Measurements from ENCODE around the gene DSPP.
"Not testable (repeated sequence)": the region's sequence is repeated elsewhere in the genome, so short reads cannot be mapped to it uniquely, and the experiment has no call there.

Gene DSPP

DNA sequence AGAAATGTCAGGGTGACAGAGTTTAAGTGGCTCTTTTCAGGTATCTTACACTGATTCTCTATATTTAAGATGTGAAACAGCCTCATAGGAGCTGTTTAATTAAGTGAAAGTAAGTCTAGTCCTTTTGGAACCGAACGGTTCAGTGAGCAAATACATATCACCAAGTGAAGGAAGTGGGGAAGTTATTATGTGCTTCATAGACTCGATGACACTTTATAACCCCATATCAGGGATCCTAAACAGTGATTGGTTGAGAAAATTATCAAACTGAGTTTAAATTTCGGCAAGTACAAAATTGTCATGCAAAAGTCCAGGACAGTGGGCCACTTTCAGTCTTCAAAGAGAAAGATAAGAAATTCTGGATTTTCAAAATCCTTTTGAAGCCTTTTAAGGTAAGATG is at the start of gene DSPP:
DSPP (plus strand) TSS at position 301 of the 400 bp plus-strand sequence. CDS start 2,380 bp downstream, outside the sequence.
- DNase-seq (ENCODE audit: low read depth) = no peak

DNA sequence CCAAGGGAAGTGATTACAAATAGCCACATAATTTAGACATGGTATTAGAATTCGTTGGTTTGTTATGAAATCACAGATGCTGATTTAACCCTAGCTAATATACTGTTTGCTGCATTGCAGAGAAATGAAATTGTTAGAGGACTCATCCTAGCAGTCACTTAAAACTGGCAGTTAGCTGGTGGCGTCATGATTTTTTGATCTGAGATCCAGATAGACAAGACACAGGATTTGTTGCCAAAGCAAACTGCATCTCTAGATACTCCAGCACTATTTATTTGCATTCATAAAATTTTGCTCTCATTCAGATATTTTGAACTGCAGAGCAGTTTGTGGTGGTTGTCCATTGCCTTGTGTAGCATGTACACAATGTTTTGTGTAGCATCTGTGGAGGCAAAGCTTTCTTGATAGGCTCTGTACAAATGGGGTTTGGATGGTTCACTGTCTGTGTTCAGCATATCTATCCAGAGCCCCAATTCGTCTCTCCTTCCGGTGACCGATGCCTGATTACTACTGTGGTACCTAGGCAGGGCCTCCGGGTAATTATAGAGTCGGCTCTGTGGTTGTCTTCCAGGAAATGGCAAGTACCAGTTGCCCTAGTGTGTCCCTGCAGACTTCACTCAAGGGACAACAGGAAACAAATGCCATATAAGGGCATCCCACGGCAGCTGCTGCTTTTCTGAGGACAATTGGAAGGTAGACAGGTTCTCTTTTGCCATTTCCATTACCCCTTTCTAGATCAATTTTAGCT is 49.1 kb upstream of the DSPP start:
- no peak for DNase-seq (ENCODE audit: low read depth)

DNA sequence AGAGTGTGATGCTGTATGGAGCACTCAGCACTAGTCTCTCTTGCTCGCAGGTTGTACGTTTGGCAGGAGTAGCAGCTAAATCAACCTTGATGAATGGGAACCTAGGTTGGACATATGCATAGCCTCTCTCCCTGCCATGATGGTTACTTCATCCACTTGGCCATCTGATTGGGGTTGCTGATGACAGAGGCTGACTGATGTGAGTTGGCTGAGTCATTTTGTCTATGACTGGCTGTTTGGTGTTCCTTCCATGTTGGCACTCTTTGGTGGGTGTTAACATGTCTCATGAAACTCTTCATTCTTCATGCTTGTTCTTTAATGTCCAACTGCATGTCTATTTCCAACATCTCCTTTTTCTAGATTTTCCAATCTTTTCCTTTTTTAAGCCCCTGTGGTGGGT is 47.5 kb upstream of the DSPP start:
- no peak for DNase-seq (ENCODE audit: low read depth)

DNA sequence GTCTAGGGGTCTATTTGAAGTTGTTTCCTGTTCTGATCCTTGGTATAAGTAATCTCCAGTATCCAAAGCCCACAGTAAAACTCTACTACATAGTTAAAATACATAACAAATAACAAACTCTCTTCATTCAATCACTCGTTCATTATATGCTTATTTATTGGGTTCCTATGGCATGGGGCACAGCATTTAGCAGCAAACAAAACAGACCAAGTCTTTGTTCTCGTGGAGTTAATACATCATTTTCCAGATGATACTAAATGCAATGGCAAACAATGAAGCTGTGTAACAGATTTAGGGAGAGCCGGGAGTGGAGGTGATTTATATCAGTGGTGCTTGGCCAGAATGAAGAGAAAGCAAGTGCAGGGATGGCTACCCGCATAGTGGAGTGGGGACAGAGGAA is 42.6 kb upstream of the DSPP start:
- no peak for DNase-seq (ENCODE audit: low read depth)

DNA sequence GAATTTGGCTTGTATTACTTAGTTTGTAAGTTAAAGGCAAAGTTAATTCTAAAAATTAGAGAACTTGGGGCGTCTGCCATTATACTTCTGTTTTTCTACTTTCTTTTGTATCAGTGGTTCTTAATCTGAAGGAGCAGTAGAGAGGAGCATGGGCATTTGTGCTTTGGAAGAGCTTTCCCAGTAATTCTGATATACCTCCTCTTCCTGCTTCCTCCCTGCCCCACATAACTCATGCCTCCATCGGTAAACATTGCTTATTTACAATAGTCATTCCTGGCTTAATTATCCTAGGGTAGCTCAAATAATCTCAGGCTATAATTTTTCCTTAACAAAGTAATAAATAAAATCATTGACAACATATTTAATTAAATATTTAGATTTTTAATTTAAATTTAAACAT is 42.1 kb upstream of the DSPP start:
- DNase-seq (ENCODE audit: low read depth) = no peak

DNA sequence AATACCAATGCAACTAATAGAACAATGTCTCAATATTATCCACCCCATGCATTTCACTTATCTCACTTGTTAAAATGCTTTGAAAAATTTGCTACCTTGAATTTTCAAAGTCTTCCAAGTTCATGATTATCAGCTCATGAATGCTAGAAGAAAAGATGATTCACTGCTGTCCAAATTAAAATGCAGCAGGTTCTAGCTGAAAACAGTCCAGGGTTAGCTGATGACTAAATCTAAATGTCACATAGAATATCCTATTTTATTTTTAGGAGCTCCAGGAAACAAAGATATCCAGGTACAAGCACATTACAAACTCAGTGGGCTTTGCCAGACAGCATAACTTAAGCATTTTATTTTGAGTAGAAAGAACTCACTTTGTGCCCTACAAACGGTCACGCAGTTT is 41.1 kb upstream of the DSPP start:
- DNase-seq (ENCODE audit: low read depth) = no peak

DNA sequence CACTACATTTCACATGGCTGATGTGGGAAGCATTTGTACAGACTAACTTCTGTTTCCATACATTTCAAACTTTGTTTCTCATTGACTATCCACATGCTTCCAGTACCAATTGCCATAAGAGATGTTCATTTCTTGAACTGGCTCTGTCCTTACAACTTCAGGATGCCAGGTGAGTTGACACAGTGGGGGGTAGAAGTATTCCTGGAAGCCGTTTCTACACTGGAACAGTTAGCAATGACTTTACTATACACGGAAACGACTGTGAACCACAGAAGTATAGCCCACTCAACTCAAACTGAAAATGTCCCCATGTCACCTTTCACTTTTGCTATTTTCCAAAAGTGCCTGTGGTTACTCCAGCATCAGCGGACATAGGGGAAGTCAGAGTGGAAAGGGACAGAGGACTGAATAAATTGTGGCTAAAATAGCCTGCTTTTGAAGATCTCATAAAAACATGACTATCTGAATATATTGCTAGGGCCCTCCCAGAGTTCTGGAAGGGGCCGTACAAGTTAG is 38.0 kb upstream of the DSPP start:
- no peak for DNase-seq (ENCODE audit: low read depth)

DNA sequence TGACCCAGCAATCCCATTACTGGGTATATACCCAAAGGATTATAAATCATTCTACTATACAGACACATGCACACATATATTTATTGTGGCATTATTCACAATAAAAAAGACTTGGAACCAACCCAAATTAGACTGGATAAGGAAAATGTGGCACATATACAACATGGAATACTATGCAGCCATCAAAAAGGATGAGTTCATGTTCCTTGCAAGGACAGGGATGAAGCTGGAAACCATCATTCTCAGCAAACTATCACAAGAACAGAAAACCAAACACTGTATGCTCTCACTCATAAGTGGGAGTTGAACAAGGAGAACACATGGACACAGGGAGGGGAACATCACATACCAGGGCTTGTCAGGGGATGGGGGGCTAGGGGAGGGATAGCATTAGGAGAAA is 34.0 kb upstream of the DSPP start:
- DNase-seq (ENCODE audit: low read depth) = not testable (repeated sequence)

DNA sequence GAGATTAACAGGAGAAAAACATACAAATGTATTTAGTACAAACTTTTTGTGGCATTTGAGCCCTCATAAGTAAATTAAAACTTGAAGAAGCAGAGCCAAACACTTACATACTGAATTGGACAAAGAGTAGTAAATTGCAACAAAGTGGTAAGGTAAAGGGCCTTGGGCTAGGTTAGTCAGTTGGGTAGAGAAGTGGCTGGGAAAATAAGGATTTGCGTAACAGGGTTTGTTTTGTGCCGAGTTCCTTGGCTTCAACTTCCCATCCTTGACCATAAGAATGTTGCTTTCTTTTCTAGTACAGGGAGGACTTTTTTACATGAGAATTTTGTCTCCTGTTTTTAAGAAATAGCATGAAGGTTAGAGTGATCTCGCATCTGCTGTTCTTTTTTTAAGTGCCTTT is 33.3 kb upstream of the DSPP start:
- no peak for DNase-seq (ENCODE audit: low read depth)

DNA sequence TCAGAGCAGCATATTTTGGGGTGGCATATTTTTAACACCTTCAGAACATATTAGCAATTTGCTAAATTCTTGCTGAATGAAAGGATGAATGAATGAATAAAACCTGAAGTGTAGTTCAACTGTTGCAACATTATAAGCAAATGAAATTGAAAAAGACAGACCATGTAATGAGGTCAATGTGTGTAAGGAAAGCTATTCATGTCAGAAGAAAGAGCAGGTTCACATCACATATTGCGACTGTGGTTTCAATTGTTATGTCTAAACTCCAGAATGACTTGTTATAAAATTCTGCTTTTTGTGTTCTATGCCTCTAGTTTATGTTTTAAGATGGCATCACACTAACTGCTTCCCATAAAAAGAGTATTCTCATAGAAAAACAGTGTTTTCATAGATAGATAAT is 32.9 kb upstream of the DSPP start:
- DNase-seq (ENCODE audit: low read depth) = no peak

DNA sequence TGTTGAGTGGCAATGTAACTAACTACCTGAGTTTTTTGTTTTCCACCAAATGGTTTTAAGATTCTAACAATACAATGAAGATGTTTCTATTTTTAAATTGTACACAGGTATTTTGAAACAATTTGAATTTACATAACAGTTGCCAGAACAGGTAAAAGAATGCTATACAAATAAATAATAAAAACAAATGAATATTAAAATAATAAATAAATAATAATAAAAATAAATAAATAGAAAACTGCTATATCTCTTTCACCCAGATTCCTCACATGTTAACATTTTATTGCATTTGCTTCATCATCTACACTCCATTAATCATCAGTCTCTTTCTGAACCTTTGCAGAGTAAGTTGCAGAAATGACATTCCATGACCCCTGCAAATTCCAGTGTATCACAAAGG is 32.3 kb upstream of the DSPP start:
- no peak for DNase-seq (ENCODE audit: low read depth)

DNA sequence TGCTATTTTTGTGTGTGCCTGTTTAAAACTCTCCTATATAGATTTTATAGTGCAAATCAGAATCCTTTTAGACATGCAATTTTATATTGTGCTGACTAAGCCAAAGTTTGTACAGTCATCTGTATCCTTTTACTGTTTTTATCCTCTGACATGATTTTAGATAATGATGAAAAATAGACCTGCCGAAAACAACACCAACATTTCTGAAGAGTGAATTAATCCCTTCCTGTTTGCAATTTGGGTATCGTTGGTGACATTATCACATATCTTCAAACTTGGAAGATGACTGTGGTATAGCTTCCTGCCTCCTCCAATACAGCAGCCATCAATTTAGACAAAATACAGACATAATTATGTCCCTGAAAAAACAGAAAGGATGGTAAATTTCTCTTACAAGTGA is 28.9 kb upstream of the DSPP start:
- no peak for DNase-seq (ENCODE audit: low read depth)

DNA sequence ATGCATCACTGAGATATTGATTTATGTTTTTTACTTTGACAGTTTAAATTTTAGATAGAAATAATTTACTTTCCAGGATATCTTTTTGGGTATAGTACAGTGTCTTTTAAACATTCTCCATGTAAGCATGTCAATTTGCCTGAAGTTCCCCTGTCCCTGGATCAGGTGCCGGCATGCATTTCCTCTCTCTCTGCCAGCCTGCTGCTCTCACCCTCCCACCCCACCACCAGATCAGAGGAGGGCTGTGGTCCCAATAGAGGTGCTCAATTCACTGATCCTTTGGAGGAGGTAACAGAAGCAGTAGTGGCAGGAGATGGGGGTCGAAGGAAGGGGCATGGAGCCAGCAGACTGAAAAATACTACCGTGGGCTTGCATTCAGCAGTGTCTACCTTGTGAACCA is 28.3 kb upstream of the DSPP start:
- no peak for DNase-seq (ENCODE audit: low read depth)

DNA sequence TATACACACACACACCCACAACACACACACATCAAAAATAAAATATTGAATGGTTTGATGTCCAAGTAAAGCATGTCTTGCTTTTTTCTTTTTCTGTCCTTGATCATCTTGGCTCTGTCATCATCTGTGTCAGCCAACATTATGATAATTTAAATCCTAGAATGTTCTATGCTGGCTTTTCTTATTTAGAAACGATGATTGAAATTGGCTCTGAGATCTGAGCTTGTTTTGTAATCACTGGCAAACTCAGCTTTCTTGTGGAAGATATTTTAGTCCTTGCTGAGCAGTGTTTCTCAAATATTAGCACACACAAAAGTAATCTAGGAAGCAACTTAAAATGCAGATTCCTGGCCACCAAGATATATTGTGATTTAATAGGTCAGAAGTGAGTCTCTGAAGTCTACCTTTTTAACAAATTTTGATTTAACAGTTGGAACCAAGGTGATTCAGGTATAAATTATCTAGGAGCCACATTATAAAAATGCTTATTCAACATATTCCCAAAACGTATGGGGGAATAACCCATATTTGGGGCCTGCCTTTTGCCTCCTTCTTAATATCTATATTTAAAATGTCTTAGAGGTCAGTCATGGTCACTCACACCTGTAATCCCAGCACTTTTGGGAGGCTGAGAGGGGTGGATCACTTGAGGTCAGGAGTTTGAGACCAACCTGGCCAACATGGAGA is 24.0 kb upstream of the DSPP start:
- no peak for DNase-seq (ENCODE audit: low read depth)

DNA sequence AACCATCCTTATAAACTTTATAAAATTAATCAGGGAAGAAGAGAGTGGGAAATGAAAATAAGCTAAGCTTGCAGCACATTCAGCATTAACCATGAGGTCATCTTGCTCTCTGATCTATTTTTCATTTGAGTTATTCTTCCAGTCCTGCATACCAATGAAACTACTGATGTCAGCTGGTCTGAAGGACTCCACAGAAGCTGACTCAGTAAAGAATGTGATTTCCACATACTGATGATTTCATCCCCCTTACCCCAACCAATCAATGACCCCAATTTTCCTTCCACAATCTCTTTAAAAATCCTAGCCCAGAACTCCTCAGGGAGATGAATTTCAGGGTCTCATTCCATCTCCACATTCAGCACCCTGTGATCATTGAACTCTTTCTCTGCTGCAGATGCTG is 18.8 kb upstream of the DSPP start:
- peak; percentile 81 for DNase-seq (ENCODE audit: low read depth)

DNA sequence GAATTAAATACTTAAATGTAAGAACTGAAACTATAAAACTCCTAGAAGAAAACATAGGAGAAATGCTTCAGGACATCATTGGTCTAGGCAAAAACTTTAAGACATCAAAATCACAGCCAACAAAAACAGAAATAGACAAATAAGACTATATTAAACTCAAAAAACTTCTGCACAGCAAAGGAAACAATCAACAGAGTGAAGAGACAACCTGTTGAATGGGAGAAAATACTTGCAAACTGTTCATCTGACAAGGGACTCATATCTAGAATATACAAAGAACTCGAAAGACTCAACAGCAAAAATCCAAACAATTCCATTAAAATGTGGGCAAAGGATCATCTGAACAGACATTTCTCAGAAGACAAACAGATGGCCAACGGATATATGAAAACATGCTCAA is 16.2 kb upstream of the DSPP start:
- no peak for DNase-seq (ENCODE audit: low read depth)

DNA sequence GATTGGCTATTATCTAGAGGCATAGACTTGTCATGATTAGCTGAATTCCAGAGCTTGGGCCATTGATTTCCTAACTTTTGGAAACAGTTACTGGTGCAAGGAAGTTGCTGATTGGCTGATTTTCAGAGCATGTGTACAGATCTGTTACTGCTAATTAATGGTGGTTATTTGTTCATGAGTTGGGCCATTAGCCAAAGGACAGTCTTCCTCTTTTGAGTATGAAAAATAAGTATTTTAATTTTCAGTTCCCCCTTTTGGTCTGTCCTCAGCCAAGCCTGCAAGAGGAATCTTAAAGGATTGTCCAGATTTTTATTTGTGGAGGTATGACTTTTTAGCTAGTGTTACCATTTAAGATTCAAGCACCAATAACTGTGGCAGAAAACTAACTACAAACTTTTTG is 7.0 kb upstream of the DSPP start:
- no peak for DNase-seq (ENCODE audit: low read depth)

DNA sequence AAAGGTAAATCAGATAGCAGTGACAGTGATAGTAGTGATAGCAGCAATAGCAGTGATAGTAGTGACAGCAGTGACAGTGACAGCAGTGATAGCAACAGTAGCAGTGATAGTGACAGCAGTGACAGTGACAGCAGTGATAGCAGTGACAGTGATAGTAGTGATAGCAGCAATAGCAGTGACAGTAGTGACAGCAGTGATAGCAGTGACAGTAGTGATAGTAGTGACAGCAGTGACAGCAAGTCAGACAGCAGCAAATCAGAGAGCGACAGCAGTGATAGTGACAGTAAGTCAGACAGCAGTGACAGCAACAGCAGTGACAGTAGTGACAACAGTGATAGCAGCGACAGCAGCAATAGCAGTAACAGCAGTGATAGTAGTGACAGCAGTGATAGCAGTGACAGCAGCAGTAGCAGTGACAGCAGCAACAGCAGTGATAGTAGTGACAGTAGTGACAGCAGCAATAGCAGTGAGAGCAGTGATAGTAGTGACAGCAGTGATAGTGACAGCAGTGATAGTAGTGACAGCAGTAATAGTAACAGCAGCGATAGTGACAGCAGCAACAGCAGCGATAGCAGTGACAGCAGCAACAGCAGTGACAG is 6.1 kb downstream of the DSPP start:
- DNase-seq (ENCODE audit: low read depth) = no peak

DNA sequence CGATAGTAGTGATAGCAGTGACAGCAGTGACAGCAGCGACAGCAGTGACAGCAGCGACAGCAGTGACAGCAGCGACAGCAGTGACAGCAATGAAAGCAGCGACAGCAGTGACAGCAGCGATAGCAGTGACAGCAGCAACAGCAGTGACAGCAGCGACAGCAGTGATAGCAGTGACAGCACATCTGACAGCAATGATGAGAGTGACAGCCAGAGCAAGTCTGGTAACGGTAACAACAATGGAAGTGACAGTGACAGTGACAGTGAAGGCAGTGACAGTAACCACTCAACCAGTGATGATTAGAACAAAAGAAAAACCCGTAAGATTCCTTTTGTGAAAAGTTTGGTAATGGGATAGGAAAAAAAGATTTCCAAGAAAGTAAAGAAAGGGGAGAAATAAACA is 7.9 kb downstream of the DSPP start:
- DNase-seq (ENCODE audit: low read depth) = no peak

DNA sequence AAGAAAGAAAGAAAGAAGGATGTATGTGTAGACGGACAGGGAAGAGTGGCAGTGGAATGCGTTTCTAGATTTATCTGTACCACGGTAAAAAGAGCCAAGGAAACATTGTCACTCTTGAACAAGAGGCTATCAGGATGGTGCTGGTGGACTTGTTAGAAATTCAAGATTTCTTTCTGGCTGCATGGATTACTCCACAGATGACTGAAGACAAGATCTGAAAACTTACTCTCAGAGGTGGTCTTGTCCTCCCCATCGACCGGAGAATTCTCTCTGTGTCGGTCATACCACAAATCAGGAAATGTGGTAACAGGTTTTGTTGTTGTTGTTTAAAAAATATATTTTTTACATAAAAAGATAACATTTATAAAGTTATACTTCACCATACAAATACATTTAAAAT is 11.8 kb downstream of the DSPP start:
- DNase-seq (ENCODE audit: low read depth) = no peak

DNA sequence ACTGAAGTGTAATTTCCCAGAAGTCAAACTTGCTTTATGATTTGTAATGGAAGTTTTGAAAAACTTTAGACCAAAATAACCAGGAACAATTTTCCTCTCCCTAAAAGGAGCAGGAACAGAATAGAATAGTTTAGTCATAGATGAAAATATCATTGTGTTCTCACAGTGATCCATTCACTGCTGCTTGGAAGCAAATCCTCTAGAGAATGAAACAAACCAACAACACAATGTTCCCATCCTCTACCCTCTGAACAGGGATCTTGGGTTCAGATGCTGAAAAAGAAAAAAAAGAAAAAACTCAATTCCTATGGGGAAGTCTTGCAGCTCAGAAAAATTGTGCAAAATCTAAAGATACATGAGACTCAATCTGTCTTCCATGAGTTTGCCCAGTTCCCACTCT is 12.2 kb downstream of the DSPP start:
- no peak for DNase-seq (ENCODE audit: low read depth)

DNA sequence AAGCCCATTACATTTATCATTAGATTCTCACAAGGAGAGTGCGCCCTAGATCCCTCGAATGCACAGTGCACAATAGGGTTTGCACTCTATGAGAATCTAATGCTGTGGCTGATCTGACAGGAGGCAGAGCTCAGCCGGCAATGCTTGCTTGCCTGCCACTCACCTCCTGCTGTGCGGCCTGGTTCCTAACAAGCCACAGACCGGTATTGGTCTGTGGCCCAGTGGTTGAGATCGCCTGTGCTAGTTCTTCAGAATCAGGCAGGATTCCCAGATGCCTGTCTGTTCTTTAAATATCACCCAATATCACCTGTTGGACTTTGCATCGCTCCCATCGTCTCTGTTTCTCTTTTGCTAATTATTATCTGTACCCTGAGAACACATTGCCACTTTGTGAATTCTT is 14.0 kb downstream of the DSPP start:
- no peak for DNase-seq (ENCODE audit: low read depth)

DNA sequence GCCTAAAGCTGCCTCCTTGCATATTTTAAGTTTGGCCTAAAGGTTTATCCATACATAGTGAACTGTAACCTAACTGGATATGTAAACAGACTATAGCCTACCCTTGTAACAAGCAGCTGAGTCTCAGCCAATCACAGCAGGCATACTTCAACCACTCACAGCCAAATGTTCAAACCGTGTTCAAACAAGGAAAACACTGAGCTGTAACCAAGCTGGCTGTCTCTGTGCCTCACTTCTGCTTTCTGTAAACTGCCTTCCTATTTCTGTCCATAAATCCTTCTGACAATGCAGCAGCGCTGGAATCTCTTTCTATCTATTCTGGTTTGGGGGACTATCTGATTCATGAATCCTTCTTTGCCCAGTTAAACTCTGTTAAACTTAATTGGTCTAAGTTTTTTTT is 16.4 kb downstream of the DSPP start:
- DNase-seq (ENCODE audit: low read depth) = no peak

Data from GM04503 (cell line).